ENCODE results near the gene DNAL1. TPM values are rescaled to one million over a fixed set of nuclear protein-coding genes. Genes with fewer than 3 reads are reported as not detected.

Gene DNAL1
- total and polyA plus RNA-seq, 8 donors = 0.29 to 12.9 (median 7.7) TPM; not detected in 1

- H3K4me1 ChIP-seq = peaks cover 7 to 17% (median 10%) of the 10 kb centered on the region in 4 donors
- intact Hi-C loops (cut with DNase I; ENCODE audit: low total_unique reads) = no loop called here
- no peak for DNase-seq
- H3K4me3 ChIP-seq = peak overlapping the region in 3 of 4 donors; percentile 56 to 76 (median 64)
- TF ChIP-seq POLR2AphosphoS5 (IDR thresholded peaks at IDR 0.05) (no peak), CTCF (IDR thresholded peaks at IDR 0.05) (no peak), EP300 (IDR thresholded peaks at IDR 0.05) (no peak), POLR2A (IDR thresholded peaks at IDR 0.05) (no peak)
- no peaks in the 10 kb centered on the region for H3K9me3 ChIP-seq
- H3K27me3 ChIP-seq = no peaks in the 10 kb centered on the region
- no peaks in the 10 kb centered on the region for H3K36me3 ChIP-seq
- H3K27ac ChIP-seq = peak overlapping the region in 1 of 5 donors; percentile 87
- 64 to 84% (median 79%) methylated on average over 3 of the region's 3 CpGs for WGBS, 5 donors
These were observed 31.3 kb upstream of the DNAL1 start for GRCh38 chr14:73613419-73613963.

GRCh38 chr14:73616831-73617230, 28.0 kb upstream of the DNAL1 start:
- no peak for TF ChIP-seq POLR2A (IDR thresholded peaks at IDR 0.05)
- TF ChIP-seq POLR2AphosphoS5 (IDR thresholded peaks at IDR 0.05) = no peak
- TF ChIP-seq CTCF (IDR thresholded peaks at IDR 0.05) = no peak
- TF ChIP-seq EP300 (IDR thresholded peaks at IDR 0.05) = no peak
- Histone ChIP-seq H3K27ac (no peak overlapping the region), H3K4me1 (peaks cover 6 to 14% (median 10%) of the 10 kb centered on the region in 4 donors), H3K4me3 (no peak overlapping the region), H3K9me3 (no peaks in the 10 kb centered on the region), H3K36me3 (no peaks in the 10 kb centered on the region), H3K27me3 (no peaks in the 10 kb centered on the region)
- WGBS, 5 donors = 64 to 79% (median 77%) methylated on average over 4 of the region's 4 CpGs
- intact Hi-C loops (cut with DNase I; ENCODE audit: low total_unique reads) = no loop called here
- DNase-seq = no peak

DNA sequence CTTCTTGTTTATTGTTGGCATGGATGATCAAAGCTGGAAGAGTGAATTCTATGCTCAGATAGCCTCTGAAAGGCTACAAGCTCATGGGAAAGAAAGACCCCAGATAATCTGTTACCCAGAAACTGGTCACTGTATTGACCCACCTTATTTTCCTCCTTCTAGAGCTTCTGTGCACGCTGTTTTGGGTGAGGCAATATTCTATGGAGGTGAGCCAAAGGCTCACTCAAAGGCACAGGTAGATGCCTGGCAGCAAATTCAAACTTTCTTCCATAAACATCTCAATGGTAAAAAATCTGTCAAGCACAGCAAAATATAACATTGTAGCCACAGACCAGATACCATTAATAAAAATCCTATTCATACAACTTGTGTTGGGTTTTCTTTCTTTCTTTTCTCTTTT, 25.3 kb upstream of the DNAL1 start:
- intact Hi-C loops (cut with DNase I; ENCODE audit: low total_unique reads) = no loop called here
- WGBS, 5 donors = 35 to 65% (median 50%) methylated on average over 1 of the region's 1 CpG
- no peaks in the 10 kb centered on the region for H3K9me3 ChIP-seq
- TF ChIP-seq CTCF (IDR thresholded peaks at IDR 0.05) = no peak
- no peak for TF ChIP-seq EP300 (IDR thresholded peaks at IDR 0.05)
- TF ChIP-seq POLR2A (IDR thresholded peaks at IDR 0.05) = no peak
- no peak overlapping the region for H3K4me3 ChIP-seq
- no peaks in the 10 kb centered on the region for H3K36me3 ChIP-seq
- no peak overlapping the region for H3K27ac ChIP-seq
- no peaks in the 10 kb centered on the region for H3K4me1 ChIP-seq
- H3K27me3 ChIP-seq = no peaks in the 10 kb centered on the region
- DNase-seq = no peak

DNA sequence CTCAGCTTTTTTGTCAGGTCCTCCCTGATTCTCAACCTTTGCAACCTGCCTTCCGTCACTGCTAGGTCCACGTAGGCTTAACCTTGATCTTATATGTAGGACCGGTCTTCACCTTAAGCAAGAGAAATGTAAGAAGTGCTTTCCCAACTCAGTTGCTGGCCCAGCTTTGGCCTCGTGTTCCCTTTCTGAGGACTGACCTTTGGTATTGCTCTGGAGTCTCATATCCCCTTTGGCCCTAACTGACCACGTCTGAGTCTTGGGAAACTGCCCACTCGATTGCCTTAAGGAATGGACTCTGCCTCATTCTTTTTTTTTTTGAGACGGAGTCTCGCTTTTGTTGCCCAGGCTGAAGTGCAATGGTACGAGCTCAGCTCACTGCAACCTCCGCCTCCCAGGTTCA, 24.5 kb upstream of the DNAL1 start:
- DNase-seq = no peak
- intact Hi-C loops (cut with DNase I; ENCODE audit: low total_unique reads) = no loop called here
- Histone ChIP-seq H3K4me3 (no peak overlapping the region), H3K36me3 (no peaks in the 10 kb centered on the region), H3K27ac (no peak overlapping the region), H3K27me3 (no peaks in the 10 kb centered on the region), H3K4me1 (no peaks in the 10 kb centered on the region), H3K9me3 (no peaks in the 10 kb centered on the region)
- TF ChIP-seq EP300 (IDR thresholded peaks at IDR 0.05) = no peak
- no peak for TF ChIP-seq CTCF (IDR thresholded peaks at IDR 0.05)
- TF ChIP-seq POLR2A (IDR thresholded peaks at IDR 0.05) = no peak
- no peak for TF ChIP-seq POLR2AphosphoS5 (IDR thresholded peaks at IDR 0.05)
- 84 to 89% (median 88%) methylated on average over 10 of the region's 10 CpGs for WGBS, 5 donors
